Measurements from ENCODE around the gene NCBP2. TPM values are rescaled to one million over a fixed set of nuclear protein-coding genes. Genes with fewer than 3 reads are reported as not detected.

Gene NCBP2
- total and polyA plus RNA-seq, 2 donors (not counting 3 experiments of a cell fraction or from before 2014, with no cell fraction given): 31.2 to 76.1 TPM

GRCh38 chr3:196975349-196975748 is 33.0 kb upstream of the NCBP2 start:
- ChIA-PET POLR2A (no interaction called here), CTCF (interaction anchor here (0.8 kb wide), 1 partner anchor 212 kb away, joined by 3 read pairs; no protein-coding TSS in a partner anchor)
- no peaks in the 10 kb centered on the region for H3K36me3 ChIP-seq (ENCODE audit: control insufficient read depth in 2 of 2, extremely low read depth in 1 of 2, insufficient read depth in 2 of 2, low read length in 2 of 2)
- H3K9ac ChIP-seq (replicated peaks; ENCODE audit: extremely low read depth, insufficient read depth, low read length): no peak overlapping the region
- dilution Hi-C loops (cut with MboI; ENCODE audit: extremely low pct_ligation_motif_present, low sequenced_read_pairs): no loop called here
- no peak for FAIRE-seq
- H3K27me3 ChIP-seq (ENCODE audit: control insufficient read depth in 2 of 2, insufficient read depth in 2 of 2, low read length in 2 of 2): peaks cover 0 to 2% of the 10 kb centered on the region in 2 experiments
- no peak overlapping the region for H2AFZ ChIP-seq (ENCODE audit: low read depth, low read length)
- no peak overlapping the region for H3K4me2 ChIP-seq (ENCODE audit: insufficient read depth, low read length)
- TF ChIP-seq GATA2 (IDR thresholded peaks at IDR 0.05; ENCODE audit: insufficient read depth, insufficient read length, low read depth, low read length) (no peak), MAX (IDR thresholded peaks at IDR 0.05; ENCODE audit: insufficient read depth, insufficient read length) (no peak), EZH2 (IDR thresholded peaks at IDR 0.05; ENCODE audit: borderline replicate concordance, low read depth, low read length, severe bottlenecking) (no peak), JUN (IDR thresholded peaks at IDR 0.05; ENCODE audit: borderline replicate concordance, insufficient read depth, insufficient read length, low read depth) (no peak), POLR2AphosphoS5 (IDR thresholded peaks at IDR 0.05; ENCODE audit: insufficient read depth, low read depth, low read length) (no peak), MYC (IDR thresholded peaks at IDR 0.05; ENCODE audit: low read depth, low read length) (no peak), FOS (IDR thresholded peaks at IDR 0.05; ENCODE audit: borderline replicate concordance, insufficient read depth, low read length) (no peak), POLR2A (IDR thresholded peaks at IDR 0.05; ENCODE audit: low read depth, low read length) (no peak)
- TF ChIP-seq, protein P1, sequence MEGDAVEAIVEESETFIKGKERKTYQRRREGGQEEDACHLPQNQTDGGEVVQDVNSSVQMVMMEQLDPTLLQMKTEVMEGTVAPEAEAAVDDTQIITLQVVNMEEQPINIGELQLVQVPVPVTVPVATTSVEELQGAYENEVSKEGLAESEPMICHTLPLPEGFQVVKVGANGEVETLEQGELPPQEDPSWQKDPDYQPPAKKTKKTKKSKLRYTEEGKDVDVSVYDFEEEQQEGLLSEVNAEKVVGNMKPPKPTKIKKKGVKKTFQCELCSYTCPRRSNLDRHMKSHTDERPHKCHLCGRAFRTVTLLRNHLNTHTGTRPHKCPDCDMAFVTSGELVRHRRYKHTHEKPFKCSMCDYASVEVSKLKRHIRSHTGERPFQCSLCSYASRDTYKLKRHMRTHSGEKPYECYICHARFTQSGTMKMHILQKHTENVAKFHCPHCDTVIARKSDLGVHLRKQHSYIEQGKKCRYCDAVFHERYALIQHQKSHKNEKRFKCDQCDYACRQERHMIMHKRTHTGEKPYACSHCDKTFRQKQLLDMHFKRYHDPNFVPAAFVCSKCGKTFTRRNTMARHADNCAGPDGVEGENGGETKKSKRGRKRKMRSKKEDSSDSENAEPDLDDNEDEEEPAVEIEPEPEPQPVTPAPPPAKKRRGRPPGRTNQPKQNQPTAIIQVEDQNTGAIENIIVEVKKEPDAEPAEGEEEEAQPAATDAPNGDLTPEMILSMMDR (IDR thresholded peaks at IDR 0.05; ENCODE audit: extremely low read depth in 1 of 2, insufficient read depth in 1 of 2, low read depth in 1 of 2, low read length in 2 of 2): no peak
- H4K20me1 ChIP-seq (replicated peaks; ENCODE audit: control insufficient read depth, extremely low read depth, insufficient read depth, low read length): no peaks in the 10 kb centered on the region
- intact Hi-C loops (cut with micrococcal nuclease): no loop called here
- no peaks in the 10 kb centered on the region for H3K4me1 ChIP-seq (ENCODE audit: control insufficient read depth, extremely low read depth, insufficient read depth, low read length)
- H3K4me3 ChIP-seq (replicated peaks in 1 of 3; ENCODE audit: insufficient read depth in 1 of 3, low read depth in 1 of 3, low read length in 3 of 3): no peak overlapping the region
- BruUV-seq (replicated peaks): no TSS peak
- H3K9me1 ChIP-seq (replicated peaks; ENCODE audit: control insufficient read depth, extremely low read depth, insufficient read depth, low read length): no peaks in the 10 kb centered on the region
- no peak overlapping the region for H3K27ac ChIP-seq (ENCODE audit: insufficient read depth, low read depth, low read length)
- H3K9me3 ChIP-seq (replicated peaks; ENCODE audit: control insufficient read depth, insufficient read depth, low read length): no peaks in the 10 kb centered on the region
- H3K79me2 ChIP-seq (ENCODE audit: control insufficient read depth, insufficient read depth, low read length): no peaks in the 10 kb centered on the region
- no peak for DNase-seq (ENCODE audit: low read depth, low spot score)

Data from endothelial cell of umbilical vein (primary cell).